Epithelial cell of esophagus (primary cell): ENCODE data around the gene VSIG1.
A peak's percentile ranks its signal among the peaks of the same experiment; 100 is the strongest.

ENCODE experiments used
- DNase-seq: peaks from one replicate; pipeline ENCODE4 v3.0.0; 2010; ENCODE audit warnings: low read depth
- H3K4me3 ChIP-seq: 2 replicates; pipeline ENCODE4 v1.5.1; 2011; ENCODE audit warnings: mild to moderate bottlenecking, low read length, control low read depth
- TF ChIP-seq, protein P1 (sequence below): IDR thresholded peaks from 2 replicates; pipeline ENCODE4 v1.5.1; 2011; ENCODE audit warnings: low read depth, mild to moderate bottlenecking, low read length, control low read depth, inconsistent platforms; ENCODE audit not compliant: insufficient read depth; ENCODE audit errors: missing control alignments

Gene VSIG1

DNA sequence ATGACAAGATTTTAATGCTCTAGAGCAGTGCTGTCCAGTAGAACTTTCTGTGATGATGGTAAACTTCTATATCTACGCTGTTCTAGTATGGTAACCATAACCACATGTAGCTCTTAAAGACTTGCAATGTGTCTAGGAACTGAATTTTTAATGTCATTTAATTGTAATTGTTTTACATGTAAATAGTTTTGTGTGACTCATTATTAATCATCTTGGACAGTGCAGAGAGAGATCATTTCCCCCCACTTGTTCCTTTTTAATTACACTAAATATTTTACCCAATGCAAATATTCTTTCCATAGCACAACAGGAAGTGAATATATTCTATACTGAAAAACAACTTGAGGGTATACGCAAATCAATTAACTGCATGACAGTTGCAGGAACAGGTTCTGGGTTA is 52.5 kb downstream of the VSIG1 start:
- DNase-seq = peak; percentile 0
- TF ChIP-seq, protein P1, sequence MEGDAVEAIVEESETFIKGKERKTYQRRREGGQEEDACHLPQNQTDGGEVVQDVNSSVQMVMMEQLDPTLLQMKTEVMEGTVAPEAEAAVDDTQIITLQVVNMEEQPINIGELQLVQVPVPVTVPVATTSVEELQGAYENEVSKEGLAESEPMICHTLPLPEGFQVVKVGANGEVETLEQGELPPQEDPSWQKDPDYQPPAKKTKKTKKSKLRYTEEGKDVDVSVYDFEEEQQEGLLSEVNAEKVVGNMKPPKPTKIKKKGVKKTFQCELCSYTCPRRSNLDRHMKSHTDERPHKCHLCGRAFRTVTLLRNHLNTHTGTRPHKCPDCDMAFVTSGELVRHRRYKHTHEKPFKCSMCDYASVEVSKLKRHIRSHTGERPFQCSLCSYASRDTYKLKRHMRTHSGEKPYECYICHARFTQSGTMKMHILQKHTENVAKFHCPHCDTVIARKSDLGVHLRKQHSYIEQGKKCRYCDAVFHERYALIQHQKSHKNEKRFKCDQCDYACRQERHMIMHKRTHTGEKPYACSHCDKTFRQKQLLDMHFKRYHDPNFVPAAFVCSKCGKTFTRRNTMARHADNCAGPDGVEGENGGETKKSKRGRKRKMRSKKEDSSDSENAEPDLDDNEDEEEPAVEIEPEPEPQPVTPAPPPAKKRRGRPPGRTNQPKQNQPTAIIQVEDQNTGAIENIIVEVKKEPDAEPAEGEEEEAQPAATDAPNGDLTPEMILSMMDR = no peak
- no peak overlapping the region for H3K4me3 ChIP-seq

DNA sequence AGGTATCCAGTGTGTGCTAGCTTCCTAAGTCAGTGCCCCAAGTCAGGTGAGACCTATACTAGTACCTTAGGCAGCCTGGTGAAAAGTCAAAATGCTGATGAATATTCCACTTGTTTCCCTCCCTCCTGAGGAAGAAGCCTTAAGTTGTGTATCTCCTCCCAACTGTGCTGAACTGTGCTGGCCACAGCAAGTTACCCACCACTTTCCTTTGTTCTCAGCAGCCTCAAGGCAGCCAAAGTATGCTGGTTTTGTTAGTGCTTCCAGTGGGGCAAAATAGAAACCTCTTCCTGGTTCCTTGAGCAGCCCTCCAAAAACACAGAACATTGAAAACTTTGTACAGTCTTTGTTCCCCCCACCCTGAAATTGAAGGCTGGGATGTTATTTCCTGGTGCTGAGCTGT is 60.6 kb downstream of the VSIG1 start:
- no peak for DNase-seq
- TF ChIP-seq, protein P1 = no peak

DNA sequence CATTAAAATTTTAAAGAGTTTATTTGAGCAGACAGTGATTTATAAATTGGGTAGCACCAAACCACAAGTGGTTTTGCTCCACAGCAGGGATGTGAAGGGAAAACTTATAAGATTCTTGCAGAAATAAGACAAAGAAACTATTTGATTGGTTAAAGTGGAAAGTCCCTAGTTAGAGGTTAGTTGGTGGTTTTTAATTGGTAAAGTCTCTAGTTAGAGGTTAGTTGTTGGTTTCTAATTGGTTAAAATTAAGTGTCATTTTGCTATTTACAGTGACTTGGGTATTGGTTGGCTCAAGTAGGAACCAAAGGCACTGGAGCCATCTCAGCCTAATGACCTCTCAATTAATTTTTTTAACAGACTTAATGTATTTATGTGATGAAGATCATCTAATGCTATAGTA is 69.7 kb downstream of the VSIG1 start:
- H3K4me3 ChIP-seq = no peak overlapping the region
- DNase-seq = no peak
- TF ChIP-seq, protein P1 = no peak

More for the DNA sequence above, 60.6 kb downstream of the VSIG1 start:
- H3K4me3 ChIP-seq = no peak overlapping the region

DNA sequence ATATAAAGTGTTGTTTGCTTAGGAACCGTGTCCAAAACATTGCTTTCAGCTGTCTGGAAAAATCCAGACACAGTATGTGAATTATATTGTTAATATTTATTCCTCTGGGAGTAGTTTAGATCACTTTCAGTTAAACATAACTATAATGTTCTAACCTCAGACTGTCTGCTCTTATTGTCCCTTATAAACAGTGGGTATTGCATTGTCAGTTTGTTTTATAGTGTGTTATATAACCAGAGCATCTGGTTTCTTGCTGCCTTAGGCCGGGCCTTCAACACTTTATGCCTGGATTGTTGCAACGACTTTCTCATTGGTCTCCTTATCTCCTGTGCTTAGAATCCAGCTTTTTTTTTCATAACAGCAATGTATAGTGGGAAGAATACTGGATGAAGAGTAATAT is 73.1 kb downstream of the VSIG1 start:
- DNase-seq = no peak
- no peak overlapping the region for H3K4me3 ChIP-seq
- TF ChIP-seq, protein P1 = no peak

DNA sequence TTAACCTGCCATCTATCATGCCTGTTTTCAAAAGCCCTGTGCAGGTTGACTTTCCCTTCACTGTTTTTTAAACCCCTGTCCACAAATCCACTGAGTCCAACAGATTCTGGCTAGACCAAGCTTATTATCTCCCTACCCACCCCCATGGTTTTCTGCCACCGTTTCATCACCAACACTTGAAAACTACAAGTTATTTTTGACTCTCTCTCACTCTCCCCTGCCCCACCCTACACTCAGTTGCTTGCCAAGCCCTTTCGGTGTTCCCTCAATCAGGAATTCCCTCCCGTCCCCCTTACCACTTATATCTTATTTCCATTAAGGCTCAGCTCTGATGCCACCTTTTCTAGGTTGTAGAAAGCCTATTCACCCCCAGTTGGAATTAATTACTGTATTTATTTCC is 76.4 kb downstream of the VSIG1 start:
- TF ChIP-seq, protein P1 = no peak
- DNase-seq = no peak
- no peak overlapping the region for H3K4me3 ChIP-seq

DNA sequence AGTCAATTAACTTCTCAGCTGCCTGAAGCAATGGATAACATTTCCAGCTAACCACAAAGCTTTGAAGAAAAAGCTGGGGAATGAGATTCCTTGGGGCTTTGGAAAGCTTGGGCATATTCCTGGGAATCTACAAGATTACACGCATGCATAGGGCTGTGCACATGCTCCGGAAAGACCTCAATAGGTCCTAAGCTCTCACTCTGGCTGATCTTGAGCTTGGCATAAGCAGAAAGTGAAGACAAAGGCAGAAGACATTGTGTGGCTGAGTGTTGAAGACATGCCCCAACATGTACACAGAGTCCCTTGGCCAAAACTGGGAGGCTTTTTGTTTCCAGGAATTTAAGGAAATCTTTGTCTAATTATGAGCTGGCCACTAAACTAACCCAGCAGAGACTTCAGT is 77.9 kb downstream of the VSIG1 start:
- TF ChIP-seq, protein P1 = no peak
- H3K4me3 ChIP-seq = no peak overlapping the region
- DNase-seq = peak; percentile 76

DNA sequence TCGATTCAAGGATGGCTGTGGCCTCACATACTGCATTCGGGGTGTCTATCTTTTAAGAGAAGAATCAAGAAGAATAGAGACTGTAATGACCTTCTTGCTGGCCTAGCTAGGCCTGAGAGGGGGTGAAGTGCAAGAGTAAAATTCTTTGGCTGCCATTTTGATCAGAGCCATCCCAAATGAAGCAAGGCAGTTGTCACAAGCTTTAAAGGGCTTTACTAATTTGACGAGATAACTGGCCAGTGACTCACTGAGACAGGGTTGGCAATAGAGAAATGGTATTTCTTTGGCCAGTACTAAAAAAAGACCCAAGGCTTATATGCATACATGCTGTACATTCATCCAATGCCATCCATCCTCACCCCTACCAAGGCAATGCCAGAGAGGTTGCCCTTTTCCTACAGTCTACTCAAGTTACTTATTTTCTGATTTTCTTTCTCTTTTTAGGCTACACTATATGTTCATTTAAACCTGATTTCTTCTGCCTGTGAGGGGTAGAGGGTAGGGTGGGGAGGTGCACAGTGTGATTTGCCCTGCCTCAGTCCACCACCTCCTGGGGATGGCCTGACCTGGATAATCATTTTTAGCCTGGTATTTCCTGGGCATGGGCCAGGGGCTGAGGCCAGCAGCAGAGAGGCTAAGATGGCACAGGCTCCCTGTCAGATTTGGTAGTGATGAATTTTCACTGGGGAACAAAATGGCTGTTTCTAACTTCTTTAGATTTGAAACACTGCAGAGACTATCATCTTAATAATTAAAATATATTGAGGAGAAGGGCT is 78.9 kb downstream of the VSIG1 start:
- peak; percentile 6 for DNase-seq
- no peak overlapping the region for H3K4me3 ChIP-seq
- TF ChIP-seq, protein P1 = no peak
